ACC112 (cell line): Measurements from ENCODE around the gene SH3BP5L.

Source experiments
- H2AFZ ChIP-seq: fragments of 200-600 bp; sonication (generic); one replicate; pipeline ENCODE4 v1.6.0; 2017; ENCODE audit warnings: antibody characterized with exemption, low read length; ENCODE audit not compliant: unreplicated experiment
- H3K27ac ChIP-seq: fragments of 200-600 bp; sonication (generic); 2 replicates; pipeline ENCODE4 v1.5.1; 2014; ENCODE audit warnings: low read depth, mild to moderate bottlenecking, antibody characterized with exemption, low read length, moderate library complexity
- H3K27me3 ChIP-seq: fragments of 200-600 bp; sonication (generic); 2 replicates; pipeline ENCODE4 v1.6.1; 2014; ENCODE audit warnings: mild to moderate bottlenecking, antibody characterized with exemption, low read length, moderate library complexity, mixed read lengths; ENCODE audit not compliant: insufficient read depth
- H3K36me3 ChIP-seq: fragments of 200-600 bp; sonication (generic); 2 replicates; pipeline ENCODE4 v1.6.1; 2016; ENCODE audit warnings: mild to moderate bottlenecking, antibody characterized with exemption, low read length, moderate library complexity, mixed read lengths; ENCODE audit not compliant: insufficient read depth
- H3K4me1 ChIP-seq: fragments of 200-600 bp; sonication (generic); one replicate; pipeline ENCODE4 v1.6.1; 2016; ENCODE audit warnings: low read length, mixed read lengths; ENCODE audit not compliant: insufficient read depth, unreplicated experiment, control insufficient read depth
- H3K4me3 ChIP-seq: fragments of 200-600 bp; sonication (generic); 2 replicates; pipeline ENCODE4 v1.5.1; 2014; ENCODE audit warnings: mild to moderate bottlenecking, low read depth, low read length
- H3K79me2 ChIP-seq: fragments of 200-600 bp; sonication (generic); one replicate; pipeline ENCODE4 v1.6.0; 2016; ENCODE audit warnings: low read length; ENCODE audit not compliant: control insufficient read depth, unreplicated experiment, insufficient read depth

Gene SH3BP5L

DNA sequence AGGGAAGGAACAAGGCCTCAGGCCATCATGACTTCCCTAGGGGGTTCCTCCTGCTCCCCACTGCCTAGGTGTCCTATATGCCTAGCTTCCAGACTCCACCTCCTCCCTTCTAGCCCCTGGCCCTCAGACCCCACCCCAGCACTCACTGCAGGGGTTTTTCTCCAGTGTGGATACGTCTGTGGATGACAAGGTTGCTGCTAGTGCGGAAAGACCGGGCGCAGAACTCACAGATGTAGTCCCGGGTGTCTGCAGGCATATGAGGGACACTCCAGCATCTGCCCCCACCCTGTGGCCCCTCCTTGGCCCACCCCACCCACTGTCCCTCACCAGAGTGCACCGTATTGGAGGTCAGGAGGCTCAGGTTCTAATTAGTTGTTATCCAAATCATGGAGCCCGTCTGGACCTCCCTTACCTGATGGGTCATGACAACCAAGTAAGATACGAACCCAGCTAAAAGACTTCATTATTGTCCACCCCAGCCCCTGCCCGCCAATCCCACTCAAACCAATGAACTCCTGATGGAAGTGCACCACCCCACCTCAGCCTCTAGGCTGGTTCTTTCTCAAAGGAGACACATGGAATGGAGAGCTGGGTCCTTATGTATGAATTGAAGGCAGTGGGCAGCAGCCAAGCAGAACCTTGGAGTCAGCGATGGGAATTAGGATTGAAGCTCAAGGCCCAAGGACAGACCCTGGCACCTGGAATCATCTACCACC is 25.0 kb upstream of the SH3BP5L start:
- H3K36me3 ChIP-seq, result peaks cover 7% of the 10 kb centered on the region; the same call in 1 of the 2 replicates
- no peaks in the 10 kb centered on the region for H3K79me2 ChIP-seq
- H3K27ac ChIP-seq, result no peak overlapping the region
- H2AFZ ChIP-seq, result no peak overlapping the region
- H3K4me3 ChIP-seq, result no peak overlapping the region
- no peaks in the 10 kb centered on the region for H3K27me3 ChIP-seq
- H3K4me1 ChIP-seq, result no peaks in the 10 kb centered on the region

DNA sequence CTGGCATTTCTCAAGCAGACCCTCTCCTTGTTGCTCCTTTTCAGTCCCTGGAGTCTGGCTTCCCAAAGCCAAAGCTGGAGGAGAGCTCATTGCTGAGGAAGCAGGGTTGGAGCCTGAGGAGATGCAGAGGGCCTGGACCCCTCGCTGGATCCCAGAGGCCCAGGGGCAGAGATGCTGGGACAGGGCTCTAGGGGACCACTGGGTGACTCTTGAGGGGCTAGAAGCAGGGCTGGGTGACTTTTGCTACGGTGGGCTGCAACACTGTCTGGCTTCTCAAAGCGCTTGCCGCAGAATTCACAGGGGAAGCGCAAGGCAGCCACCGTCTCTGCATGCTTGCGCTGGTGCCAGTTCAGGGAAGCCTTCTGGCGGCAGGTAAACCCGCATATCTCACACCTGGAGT is 24.4 kb upstream of the SH3BP5L start:
- no peaks in the 10 kb centered on the region for H3K27me3 ChIP-seq
- no peaks in the 10 kb centered on the region for H3K79me2 ChIP-seq
- H2AFZ ChIP-seq, result no peak overlapping the region
- H3K4me3 ChIP-seq, result no peak overlapping the region
- H3K36me3 ChIP-seq, result peaks cover 11% of the 10 kb centered on the region; the same call in 1 of the 2 replicates
- no peak overlapping the region for H3K27ac ChIP-seq
- no peaks in the 10 kb centered on the region for H3K4me1 ChIP-seq

DNA sequence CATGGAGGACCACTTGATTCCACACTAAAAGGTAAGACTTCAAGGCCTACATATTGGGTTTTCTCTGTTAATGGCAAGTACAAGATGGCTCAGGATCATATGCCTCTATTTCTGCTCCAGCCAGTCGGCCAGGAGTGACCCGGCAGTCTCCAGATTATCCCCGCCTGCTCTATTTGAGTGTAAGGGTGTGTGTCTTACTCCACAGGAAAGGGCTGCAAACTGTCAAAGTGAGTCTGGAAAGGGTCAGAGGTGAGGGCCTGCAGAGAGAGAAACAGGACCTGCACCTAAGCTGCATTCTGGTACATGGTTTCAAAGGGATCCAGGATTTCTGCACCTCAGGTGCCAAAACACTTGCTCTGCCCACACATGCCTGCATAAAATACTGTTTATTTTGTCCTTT is 23.9 kb upstream of the SH3BP5L start:
- H3K4me3 ChIP-seq, result no peak overlapping the region
- no peaks in the 10 kb centered on the region for H3K4me1 ChIP-seq
- no peaks in the 10 kb centered on the region for H3K27me3 ChIP-seq
- H3K36me3 ChIP-seq, result peaks cover 11% of the 10 kb centered on the region; the same call in 1 of the 2 replicates
- H3K27ac ChIP-seq, result no peak overlapping the region
- no peak overlapping the region for H2AFZ ChIP-seq
- H3K79me2 ChIP-seq, result no peaks in the 10 kb centered on the region

DNA sequence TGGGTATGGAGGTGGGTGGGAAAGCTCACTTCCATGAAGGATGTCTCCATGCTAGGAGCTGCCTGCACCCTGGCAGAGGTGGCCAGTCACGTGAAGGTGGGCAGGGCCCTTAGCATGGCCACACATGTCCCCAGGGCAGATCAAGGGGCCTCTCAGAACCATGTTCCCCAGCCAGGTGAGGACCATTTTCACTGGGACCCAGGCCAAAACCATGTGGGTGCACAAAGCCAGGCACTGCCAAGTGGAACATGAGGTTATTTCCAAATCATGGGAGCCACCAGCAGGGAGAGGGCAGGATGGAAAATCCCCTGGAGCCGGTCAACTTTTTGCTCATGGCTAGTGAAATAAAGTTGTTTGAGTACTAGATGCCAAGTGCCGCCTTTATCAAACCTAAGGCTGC is 23.4 kb upstream of the SH3BP5L start:
- Histone ChIP-seq H3K4me1 (no peaks in the 10 kb centered on the region), H3K4me3 (no peak overlapping the region), H3K27ac (no peak overlapping the region), H3K36me3 (peaks cover 11% of the 10 kb centered on the region; the same call in 1 of the 2 replicates), H3K27me3 (no peaks in the 10 kb centered on the region), H3K79me2 (no peaks in the 10 kb centered on the region), H2AFZ (no peak overlapping the region)

DNA sequence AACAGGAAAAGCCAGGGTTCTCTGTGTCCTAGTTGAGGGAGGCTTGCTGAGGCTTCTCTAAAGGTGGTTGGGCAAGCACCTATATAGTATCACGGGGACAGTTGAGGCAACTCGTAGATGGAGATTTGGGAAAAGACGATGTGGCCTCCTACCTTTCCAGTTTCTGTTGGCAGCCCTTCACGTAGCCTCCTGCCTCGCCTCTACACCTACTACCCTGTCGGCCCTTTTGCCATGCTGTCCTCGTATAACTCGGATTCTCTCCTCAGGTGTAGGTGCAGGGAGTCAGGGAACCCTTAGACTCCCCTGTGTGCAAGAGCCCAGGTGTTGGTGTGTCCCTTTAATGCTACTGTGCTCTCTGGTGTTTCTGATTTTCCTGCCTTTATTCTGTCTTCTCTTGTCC is 22.9 kb upstream of the SH3BP5L start:
- Histone ChIP-seq H3K4me1 (no peaks in the 10 kb centered on the region), H3K79me2 (peaks cover 3% of the 10 kb centered on the region), H3K36me3 (peaks cover 11% of the 10 kb centered on the region; the same call in 1 of the 2 replicates), H3K27me3 (no peaks in the 10 kb centered on the region), H3K4me3 (no peak overlapping the region), H3K27ac (no peak overlapping the region), H2AFZ (no peak overlapping the region)

DNA sequence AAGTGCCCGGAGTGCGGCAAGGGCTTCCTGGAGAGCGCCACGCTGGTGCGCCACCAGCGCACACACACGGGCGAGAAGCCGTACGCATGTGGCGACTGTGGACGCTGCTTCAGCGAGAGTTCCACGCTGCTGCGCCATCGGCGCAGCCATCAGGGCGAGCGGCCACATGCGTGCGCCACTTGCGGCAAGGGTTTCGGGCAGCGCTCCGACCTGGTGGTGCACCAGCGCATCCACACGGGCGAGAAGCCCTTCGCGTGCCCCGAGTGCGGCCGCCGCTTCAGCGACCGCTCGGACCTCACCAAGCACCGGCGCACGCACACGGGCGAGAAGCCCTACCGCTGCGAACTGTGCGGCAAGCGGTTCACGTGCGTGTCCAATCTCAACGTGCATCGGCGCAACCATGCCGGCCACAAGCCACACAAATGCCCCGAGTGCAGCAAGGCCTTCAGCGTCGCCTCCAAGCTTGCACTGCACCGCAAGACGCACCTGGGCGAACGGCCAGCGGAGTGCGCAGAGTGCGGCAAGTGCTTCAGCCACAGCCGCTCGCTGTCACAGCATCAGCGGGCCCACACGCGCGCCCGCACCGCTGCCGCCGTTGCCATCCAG is 22.3 kb upstream of the SH3BP5L start:
- Histone ChIP-seq H3K4me1 (peaks cover 2% of the 10 kb centered on the region), H3K79me2 (peaks cover 7% of the 10 kb centered on the region), H3K4me3 (no peak overlapping the region), H3K36me3 (peaks cover 11% of the 10 kb centered on the region; the same call in 1 of the 2 replicates), H3K27me3 (no peaks in the 10 kb centered on the region), H3K27ac (no peak overlapping the region), H2AFZ (no peak overlapping the region)

DNA sequence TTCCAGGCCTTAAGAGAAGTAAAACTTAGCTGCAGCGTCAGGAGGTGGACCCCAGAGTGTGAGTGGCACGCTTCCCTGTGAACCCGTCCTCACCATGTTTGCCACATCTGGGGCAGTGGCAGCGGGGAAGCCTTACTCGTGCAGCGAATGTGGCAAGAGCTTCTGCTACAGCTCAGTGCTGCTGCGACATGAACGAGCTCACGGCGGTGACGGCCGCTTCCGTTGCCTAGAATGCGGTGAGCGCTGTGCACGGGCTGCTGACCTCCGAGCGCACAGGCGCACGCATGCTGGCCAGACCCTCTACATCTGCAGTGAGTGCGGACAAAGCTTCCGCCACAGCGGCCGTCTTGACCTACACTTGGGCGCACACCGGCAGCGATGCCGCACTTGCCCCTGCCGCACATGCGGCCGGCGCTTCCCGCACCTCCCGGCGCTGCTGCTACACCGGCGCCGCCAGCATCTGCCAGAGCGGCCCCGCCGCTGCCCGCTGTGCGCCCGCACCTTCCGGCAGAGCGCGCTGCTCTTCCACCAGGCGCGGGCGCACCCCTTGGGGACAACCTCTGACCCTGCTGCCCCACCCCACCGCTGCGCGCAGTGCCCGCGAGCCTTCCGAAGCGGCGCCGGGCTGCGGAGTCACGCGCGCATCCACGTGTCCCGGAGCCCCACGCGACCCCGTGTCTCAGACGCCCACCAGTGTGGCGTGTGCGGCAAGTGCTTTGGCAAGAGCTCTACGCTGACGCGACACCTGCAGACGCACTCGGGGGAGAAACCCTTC is 21.7 kb upstream of the SH3BP5L start:
- H3K27ac ChIP-seq, result no peak overlapping the region
- peaks cover 11% of the 10 kb centered on the region; the same call in 1 of the 2 replicates for H3K36me3 ChIP-seq
- H3K27me3 ChIP-seq, result no peaks in the 10 kb centered on the region
- H3K4me1 ChIP-seq, result peaks cover 9% of the 10 kb centered on the region
- no peak overlapping the region for H2AFZ ChIP-seq
- H3K79me2 ChIP-seq, result peaks cover 14% of the 10 kb centered on the region
- H3K4me3 ChIP-seq, result no peak overlapping the region

DNA sequence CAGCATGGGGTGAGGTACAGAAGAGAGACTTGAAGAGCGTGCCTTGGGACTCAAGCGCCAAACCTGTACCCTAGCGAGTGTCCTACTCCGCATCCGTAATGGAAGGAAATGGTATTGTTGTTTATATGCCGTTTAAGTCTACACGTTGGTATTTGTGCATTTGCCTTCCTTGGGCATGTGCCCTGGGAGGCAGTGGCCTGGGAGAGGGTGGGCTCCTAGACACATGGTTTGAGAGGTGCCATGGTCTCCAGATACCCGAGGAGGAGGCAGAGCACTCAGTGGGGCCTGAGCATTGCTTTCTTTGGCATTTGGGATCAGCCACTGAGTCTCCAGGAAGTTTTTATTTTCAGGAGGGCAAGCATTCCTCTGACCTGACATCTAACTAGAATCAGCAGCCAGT is 18.8 kb upstream of the SH3BP5L start:
- peaks cover 23% of the 10 kb centered on the region for H3K4me1 ChIP-seq
- H3K27me3 ChIP-seq, result no peaks in the 10 kb centered on the region
- H3K27ac ChIP-seq, result no peak overlapping the region
- H3K79me2 ChIP-seq, result peaks cover 28% of the 10 kb centered on the region
- peaks cover 11% of the 10 kb centered on the region; the same call in 1 of the 2 replicates for H3K36me3 ChIP-seq
- no peak overlapping the region for H3K4me3 ChIP-seq
- no peak overlapping the region for H2AFZ ChIP-seq

DNA sequence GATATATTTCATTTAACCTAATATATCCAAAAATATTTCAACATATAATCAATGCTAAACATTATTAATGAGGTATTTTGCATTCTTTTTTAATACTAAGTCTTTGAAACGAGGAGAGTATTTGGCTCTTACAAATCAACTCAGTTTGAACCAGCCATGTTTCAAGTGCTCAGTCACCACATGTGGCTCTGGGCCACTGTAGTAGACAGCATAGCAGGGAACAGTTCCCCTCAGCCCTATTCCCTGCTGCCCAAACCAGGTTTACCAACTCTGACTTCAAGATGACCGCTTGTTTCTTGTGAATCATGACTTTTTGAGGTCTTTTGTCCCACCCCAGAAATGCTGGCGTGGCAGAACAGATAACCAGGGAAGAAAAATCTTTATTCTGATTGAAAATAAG is 18.0 kb upstream of the SH3BP5L start:
- no peak overlapping the region for H3K27ac ChIP-seq
- H3K4me3 ChIP-seq, result no peak overlapping the region
- H3K79me2 ChIP-seq, result peaks cover 35% of the 10 kb centered on the region
- H2AFZ ChIP-seq, result no peak overlapping the region
- H3K4me1 ChIP-seq, result peaks cover 23% of the 10 kb centered on the region
- H3K36me3 ChIP-seq, result peaks cover 11% of the 10 kb centered on the region; the same call in 1 of the 2 replicates
- H3K27me3 ChIP-seq, result no peaks in the 10 kb centered on the region

DNA sequence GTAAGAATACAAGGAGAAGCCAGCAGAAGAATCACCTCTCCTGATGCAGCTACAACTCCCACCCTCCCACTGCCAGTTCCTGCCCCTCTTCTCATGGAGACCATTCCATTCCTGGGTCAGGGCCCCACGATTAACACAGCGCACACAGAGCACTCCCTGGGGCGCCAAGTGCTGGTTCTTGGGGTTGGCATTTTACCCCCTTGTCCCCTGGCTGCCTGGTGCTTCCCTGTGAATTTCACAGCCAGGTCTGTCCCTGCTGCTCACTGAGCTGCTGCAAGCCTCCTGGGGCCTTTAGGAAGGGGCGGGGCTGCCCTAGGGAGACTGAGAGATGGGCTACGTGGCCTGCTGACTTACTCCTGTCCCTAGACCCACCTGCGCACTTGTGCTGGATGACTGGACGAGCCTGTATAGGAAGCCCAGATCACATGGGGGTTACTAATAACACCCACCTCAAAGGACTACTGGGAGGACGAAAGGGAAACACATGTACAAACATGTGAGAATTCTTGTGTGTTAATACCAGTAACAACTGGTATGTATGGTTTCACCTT is 17.1 kb upstream of the SH3BP5L start:
- Histone ChIP-seq H3K4me1 (peaks cover 23% of the 10 kb centered on the region), H3K27me3 (no peaks in the 10 kb centered on the region), H3K27ac (peak overlapping the region; percentile 46), H3K79me2 (peaks cover 35% of the 10 kb centered on the region), H3K36me3 (peaks cover 10% of the 10 kb centered on the region; the same call in 1 of the 2 replicates), H3K4me3 (no peak overlapping the region), H2AFZ (no peak overlapping the region)
